Stimulated activated CD8-positive, alpha-beta memory T cell treated with anti-CD3 and anti-CD28 coated beads, Interleukin-7, amount 100 ng/mL, for 1 hour (primary cell): ENCODE results near the gene PHF21A.

Experiments used
- DNase-seq, 2 donors: peaks; one replicate each; pipeline ENCODE4 v3.0.0-alpha.2; 2020; ENCODE audit warnings: low read depth in 2 of 2

PHF21A gene

DNA sequence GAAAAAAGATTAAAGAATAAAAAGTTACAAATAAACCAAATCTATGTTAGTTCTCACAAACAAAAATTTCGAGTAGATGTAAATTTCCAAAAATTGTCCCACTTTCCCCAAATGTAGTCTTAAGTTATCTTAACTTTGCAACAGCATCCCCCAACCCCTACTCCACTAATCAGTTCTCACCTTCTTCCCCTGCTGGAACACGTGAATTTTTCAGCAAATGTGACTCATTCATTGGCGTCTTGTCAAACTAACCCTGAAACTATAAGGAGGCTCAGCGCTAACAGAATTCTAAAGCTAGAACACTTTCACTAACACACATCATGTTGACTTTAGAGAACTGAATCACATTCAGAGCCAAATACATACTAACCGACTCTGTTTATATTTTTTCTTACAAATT is 46.1 kb downstream of the PHF21A start:
- DNase-seq: no peak

DNA sequence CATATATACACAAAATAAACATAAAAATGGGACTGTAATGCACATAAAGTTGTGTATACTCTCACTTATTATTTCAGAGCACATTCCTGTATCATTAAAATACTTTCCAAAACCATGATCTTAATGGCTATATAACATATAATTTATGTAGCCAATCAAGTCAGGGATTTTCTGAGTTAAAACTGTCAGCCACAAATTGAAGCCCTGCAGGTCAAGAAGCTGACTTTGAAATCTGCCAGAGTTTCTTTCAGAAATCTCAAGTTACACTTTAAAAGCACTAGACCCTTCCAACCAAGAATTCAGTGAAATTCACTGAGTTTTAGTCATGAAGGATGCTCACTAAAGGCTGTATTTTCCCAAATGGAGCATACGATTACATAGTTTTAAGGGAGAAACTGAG is 47.6 kb downstream of the PHF21A start:
- no peak for DNase-seq

DNA sequence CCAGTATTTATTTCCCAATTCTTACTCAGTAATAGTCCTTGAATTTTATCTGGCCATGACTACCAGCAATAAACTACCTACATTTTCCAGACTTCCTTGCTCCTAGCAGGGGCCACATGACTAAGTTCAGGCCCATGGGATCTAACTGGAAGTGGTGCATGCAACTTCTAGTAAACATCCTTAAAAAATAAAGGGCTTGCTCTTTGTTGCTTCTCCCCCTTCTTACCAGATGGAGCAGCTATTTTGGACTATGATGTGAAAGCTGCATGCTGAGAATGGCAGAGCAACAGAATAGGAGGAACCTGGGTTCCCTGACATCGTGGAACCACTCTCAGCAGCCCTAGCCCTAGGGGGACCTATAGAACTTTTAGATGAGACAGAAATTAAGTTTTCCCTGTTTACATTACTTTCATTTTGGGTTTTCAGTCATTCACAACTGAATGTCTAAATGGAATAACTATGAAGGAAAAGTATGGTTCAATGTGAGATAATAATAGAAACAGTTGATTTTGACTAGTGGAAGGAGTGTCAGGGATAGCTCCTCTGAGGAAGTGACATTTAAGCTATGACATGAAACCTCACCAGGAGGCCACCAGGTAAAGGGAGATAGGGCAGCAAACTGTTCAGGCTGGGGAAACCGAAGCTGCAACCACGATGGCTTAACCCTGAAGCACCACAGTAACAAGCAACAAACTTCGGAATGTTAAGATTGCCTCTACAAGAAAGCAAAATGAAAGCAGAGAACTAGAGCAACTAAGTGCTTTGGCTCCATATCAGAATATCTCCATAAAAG is 48.9 kb downstream of the PHF21A start:
- DNase-seq: no peak

DNA sequence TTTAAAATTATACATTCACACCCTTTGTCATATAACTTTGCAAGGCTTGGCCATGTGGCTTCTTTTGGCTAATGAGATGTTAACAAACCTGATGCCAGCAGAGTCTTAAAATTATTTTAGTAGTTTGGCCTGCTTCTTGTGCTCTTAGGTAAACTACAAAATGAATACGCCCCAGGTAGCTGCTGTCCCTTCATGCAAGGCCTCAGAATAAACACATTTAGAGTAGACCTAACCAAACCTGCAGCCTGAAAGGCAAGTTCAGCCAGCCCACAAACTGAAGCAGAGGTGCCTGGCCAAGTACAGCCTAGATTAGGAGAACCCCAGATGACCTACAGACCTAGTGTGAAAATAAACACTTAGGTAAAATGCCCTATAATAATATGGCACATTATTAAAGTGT is 50.2 kb downstream of the PHF21A start:
- no peak for DNase-seq

DNA sequence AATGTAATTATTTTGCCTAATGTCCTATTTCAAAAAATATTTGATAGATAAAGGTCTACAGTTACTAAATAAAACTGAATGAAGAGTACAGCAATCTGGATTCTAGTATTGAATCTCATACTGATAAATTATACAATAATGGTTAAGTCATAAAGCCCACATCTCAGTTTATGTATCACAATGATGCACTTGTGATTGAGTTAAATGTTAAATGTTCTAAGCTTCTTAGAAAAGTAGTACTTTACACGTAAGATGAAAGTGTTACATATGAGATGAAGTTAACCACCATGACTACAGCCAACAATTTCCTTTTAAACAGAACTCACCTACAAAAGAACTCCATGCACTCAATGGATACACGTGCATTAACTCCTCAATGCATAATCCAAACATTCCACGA is 51.7 kb downstream of the PHF21A start:
- DNase-seq: no peak

DNA sequence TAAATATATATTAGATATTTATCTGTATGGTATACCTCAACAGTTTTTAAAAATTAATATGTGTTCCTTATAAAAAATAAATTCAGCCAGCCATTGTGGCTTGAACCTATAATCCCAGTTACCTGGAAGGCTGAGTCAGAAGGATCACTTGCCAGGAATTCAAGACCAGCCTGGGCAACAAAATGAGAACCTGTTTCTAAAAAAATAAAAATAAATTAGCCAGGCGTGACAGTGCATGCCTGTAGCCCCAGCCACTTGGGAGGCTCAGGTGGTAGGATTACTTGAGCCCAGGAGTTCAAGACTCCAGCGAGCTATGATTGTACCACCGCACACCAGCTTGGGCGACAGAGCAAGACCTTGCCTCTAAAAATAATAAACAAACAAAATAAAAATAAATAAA is 54.9 kb downstream of the PHF21A start:
- DNase-seq: no peak

DNA sequence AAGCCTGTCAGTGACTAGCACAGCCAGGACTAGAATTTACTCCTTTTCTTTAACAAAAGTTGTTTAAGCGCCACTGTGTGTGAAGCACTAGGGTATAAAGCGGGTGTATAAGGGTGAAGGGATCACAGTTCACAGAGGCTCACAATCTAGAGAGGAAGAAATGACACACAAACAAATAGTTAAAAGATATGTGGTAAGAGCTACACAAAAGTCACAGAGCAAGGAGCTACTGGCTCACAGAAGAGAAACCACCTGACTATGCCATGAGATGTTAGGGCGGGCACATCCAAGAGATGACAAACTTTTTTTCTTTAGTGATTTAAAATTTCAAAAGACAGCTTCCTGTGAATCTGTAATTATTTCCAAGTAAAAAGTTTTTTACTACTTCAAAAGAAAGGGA is 55.6 kb downstream of the PHF21A start:
- no peak for DNase-seq

DNA sequence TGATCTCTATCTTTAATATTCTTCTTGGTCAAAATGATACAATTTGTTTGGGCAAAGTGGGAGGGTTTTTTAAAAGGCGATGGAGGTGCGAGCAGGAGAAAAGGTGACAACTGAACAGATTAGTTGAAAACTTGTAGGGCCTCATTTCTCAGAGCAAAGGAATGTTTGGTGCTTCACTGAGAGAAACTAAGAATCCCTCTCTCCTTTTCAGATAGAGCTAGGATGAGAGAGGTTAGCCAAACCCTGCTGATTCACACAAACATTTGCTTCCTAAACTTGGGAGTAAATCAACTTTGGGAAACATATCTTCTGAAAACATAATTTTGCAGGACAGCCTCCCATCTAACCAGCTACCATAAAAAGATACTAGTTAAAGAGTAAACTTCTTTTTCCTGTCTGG is 57.0 kb downstream of the PHF21A start:
- no peak for DNase-seq

DNA sequence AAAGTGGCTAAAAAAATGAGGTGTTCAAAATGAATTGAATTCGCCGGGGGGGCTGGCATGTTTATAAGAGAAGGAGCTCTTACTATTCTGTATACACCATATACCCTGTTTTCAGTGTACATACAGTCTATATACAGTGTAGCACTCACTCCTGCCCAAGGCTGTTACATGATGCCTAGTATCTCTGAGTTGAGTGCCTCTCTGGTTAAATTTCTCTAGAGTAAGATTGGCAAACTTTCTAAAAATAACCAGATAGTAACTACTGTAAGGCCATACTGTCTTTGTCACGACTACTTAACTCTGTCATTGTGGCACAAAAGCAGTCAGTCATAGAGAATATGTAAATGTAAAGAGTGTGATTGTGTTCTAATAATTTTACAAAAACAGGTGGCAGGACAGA is 58.1 kb downstream of the PHF21A start:
- DNase-seq: no peak

DNA sequence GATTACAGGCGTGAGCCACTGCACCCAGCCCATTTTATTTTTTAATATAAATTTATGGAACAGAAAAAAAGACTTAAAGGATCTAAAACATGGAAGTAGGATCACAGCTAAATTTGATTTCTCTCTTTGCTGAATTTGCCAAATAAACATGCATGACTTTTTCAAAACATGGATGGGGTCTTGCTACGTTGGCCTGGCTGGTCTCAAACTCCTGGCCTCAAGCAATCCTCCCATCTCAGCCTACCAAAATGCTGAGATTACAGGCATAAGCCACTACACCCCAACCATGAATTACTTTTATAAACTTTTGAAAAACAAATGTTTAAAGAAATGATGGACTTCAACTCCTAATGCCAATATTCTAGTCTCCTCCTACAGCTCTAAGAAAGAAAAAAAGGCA is 61.2 kb downstream of the PHF21A start:
- DNase-seq: no peak

DNA sequence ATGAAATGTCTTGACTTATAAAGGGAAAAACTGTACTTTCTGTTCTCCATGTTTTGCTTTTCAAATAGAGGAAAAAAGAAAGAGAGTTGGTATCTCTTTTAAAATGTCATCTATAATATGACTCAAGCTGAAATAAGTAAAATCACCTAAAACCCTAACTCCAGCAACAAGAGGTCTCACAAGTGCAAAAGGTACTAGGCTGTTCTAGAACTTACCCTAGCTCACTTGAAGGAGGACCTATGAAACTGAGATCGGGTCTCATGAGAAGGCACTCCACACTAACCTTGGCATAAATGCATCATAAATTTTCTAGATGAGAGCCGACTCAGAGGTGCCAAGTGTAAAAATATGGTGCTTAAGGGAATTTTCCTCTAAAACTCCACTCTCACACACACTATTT is 63.8 kb downstream of the PHF21A start:
- DNase-seq: no peak

DNA sequence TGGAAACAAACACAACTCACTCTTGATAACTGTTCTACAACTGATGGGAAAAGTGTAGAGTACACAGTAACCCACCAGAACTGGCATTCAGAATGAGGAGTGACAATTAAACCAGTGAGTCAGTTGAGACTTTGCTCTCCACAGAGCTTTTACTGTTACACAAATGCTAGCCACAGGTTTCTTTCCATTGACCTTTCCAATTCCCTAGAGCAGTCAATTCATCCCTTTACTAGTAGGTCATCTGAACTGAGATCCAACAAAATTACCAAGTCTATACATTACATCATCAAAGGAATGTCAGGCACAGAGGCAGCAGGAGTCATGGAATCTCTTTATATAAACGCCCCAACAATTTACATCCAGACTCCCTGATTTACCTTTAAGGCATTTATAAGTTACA is 65.9 kb downstream of the PHF21A start:
- DNase-seq: no peak

DNA sequence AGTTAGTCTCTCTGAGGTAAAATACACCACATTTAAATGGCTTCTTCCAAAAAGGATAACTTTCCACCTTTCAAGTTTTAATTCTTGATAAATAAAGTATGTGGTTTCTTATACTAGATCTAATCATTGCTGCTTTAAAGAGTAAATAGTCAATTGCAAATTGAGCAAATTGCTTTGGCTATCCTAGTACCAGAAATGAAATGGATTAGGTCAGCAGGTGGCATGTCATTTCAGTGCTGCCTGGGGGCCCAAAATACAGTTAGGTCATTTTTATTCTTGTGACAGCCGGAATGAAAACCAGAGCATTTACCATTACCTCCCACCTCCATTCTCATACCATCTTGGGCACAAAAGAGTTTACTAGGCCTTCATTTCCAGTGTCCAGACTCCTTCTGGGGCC is 70.2 kb downstream of the PHF21A start:
- DNase-seq: no peak

DNA sequence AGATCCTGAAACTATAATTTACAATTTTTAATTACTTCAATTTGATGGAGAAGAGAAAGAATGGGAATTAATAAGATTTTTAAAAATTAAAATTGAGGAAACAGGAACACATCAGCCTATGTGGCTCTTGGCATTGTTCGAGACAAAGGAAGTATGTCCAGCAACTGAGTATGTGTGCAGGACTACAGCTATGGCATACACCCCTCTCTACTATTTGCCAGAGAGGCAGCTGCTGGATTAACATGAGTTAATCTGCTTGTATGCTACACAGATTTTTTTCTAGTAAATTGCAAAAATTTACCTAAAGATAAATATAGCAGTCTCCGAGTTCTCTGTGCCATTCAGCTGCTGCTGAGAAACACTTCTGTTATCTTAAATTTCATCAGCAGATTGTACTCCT is 70.6 kb downstream of the PHF21A start:
- DNase-seq: no peak

DNA sequence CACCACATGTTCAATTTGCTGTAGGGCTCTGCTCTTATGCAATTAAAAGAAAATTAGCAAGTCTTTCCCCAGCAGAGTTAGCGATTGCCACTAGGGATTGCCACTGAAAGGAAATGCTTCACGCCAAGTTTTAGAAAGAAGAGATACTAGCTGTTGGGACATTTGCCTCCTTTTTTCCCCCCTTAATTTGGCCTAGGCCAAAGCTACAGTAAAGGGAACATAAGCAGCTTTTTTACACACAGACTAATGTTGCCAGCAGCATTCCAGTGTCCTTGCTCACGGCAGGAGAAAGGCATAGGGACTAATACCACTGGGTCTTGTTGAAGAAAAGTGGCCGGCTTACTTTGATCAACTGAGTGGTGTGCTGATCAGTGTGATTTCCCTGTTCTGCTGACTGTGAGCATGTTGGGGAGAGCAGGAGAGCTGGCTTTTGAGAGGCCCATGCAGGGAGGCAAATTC is 71.2 kb downstream of the PHF21A start:
- DNase-seq: no peak

DNA sequence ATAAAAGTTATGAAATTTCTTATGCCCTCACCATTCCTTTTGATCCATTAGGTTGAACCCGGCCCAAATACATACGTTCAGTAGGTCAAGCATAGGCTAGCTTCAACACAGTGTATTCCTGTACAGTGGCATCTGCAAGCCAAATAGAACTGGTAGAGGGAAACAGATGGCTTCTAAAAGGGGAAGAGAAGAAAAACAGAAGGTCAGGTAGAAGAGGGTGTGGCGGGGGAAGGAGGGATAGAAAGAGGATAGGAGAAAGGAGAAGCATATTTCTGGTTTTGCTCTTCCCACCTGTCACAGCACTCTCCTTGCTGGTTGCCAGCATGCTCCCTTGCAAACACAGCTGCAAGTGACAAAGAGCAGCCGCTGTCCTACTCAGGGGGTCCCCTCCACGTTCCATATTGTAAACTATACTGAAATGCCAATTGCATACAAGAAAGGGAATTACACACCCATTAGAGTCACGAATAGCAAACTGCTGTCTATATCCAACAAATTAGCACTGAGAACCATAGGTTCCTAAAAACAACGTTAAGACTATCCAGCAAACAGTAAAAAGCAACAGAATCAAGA is 71.8 kb downstream of the PHF21A start:
- DNase-seq: no peak

DNA sequence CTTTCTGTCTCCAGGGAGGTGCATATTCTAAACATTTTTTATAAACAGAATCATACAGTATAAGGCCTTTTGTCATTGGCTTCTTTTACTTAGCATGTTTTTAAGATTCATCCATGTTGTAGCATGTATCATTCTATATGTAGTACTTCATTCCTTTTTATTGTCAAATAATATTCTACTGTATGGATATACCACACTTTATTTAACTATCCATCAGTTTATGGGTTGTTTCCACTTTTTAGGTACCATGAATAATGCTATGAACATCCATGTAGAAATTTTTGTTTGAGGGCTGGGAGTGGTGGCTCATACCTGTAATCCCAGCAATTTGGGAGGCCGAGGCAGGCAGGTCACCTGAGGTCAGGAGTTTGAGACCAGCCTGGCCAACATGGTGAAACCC is 73.1 kb downstream of the PHF21A start:
- DNase-seq: no peak

DNA sequence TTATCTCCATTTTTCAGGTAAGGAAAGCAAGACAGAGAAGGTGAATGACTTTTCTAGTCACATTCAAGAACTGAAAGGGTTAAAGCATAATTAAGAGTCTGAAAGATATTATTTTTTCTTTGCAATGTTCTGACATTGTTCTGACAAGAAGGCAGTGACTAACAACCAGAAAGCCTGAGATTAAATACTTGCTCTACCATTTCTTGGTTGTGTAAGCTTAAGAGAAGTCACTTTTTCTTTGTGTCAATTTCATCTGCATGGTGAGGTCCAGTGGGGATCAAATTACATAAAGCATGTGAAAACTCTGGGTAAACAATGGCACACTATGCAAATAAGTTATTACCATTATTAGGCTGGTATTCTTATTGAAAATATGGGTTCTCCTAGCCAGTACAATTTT is 73.7 kb downstream of the PHF21A start:
- no peak for DNase-seq

DNA sequence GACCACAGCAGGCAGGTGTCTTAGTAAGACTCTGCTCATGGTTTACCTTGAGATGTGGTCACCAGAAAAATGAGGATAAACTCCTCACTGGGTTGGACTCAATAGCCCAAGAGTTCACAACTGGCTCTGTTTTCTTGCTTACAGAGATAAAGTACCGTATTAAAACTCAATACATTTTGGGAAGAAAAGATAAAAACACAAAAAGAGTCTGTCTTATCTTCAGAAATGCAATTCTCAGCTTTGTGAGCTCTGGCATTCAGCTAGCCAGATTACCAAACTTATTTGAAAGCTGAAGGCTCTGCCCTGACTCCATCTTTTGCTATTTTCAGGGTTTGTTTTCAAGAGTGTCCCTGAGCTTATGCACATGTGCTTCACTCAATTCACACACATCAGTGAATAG is 75.4 kb downstream of the PHF21A start:
- no peak for DNase-seq

DNA sequence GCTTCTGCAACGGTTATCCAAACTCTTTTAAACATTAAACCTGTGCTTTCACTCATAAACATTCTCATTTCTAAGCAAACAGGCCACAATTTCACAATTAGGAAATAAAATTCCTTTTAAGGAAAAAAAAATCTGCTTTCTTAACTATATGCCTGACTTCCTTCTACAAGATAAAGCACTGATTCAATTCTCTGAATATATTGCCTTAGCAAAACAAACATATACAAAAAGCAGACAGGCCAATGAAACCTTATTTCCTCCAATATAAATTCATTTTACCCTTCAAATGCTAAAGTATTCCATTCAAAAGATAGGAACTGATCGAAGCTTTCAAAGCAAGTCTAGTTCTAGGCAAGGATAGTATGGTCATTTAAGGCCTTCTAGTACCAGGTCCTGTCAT is 76.7 kb downstream of the PHF21A start:
- no peak for DNase-seq

DNA sequence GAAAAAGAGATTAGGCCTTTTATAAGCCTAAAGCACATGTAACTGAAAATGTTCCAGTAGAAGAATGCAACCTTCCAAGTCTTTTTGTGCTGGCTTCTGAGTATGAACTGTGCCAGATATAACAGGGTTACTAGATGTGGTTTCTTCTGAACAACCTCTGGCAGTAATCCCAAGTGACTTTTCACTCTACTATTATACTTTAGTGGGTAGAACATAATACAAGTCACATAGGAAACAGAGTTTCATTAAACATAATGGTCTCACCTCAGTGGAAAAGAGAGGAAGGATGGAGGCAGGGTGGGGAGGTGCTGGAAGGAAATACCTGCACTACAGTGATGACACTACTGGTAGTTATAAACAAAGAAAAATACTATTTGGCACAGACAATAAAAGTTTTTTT is 81.3 kb downstream of the PHF21A start:
- no peak for DNase-seq

DNA sequence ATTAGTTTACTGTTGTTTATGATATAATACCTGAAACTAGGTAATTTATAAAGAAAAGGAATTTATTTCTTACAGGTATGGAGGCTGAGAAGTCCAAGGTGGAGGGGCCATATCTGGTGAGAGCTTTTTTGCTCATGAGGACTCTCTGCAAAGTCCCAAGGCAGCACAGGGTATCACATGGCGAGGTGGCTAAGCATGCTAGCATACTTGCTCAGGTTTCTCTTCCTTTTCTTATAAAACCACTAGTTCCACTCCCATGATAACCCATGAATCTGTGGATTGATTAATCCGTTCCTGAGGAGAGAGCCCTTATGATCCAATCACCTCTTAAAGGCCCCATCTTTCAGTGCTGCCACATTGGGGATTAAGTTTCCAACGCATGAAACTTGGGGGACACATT is 82.7 kb downstream of the PHF21A start:
- DNase-seq: no peak

DNA sequence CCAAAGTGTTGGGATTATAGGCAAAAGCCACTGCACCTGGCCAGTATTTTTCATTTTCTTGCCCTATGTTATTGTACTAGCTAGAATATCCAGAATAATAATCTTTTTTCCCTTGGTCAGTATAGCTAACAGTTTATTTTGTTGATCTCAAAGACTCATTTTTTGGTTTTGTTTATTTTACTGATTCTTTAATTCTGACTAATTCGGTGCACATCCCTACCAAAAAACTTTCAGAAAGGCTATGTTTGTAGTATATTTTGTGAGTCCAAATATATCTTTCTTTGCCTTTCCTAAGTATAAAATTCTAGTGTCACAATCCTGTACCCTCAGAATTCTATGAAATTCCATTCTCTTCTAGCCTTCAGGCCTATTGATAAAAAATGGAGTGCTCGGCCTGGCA is 84.3 kb downstream of the PHF21A start:
- no peak for DNase-seq

DNA sequence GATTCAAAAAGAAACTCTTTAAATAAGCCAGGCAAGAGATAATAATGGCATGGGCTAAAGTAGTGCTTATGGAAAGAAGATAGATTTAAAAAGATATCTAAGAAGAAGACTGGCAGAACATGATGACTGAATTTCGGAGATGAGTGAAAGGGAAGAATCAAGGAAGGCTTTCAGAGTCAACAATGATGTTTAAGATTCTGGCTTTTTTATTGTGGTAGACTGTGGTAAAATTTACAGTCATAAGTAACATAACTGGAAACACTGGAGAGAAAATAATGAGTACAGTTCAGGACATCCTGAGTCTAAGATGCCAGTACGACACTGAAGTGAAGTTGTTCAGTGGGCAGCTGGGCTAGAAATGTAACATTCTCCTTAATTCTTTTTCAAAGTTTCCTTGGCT is 85.2 kb downstream of the PHF21A start:
- DNase-seq: no peak
